ENCODE measurements around the gene PRH2.
A peak's percentile ranks its signal among the peaks of the same experiment; 100 is the strongest.

Gene PRH2

DNA sequence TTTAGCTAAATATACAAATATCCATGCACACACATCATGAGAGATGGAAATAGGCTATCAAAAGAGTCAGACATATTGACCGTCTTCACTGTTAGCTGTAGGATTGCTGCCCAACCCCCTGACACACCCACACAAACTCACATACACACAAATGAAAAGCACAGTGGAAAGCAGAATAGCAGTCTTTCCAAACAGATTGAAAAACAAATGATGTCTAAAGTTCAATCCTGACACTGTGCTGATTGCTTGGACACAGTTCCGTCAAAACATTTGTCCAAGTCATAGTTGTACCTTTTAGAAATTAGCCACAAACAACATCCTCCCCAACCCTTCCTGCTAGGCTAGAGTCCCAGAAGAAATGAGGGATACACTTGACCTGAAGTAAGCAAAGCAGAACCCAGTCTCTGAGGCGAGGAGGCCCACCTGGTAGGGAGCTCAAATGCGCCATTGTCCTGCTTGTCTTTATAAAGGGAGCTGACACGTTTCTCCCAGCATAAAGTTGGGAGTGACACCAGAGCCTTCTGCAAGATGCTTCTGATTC is at the start of gene PRH2:
PRH2 (plus strand) TSS at position 491 of the 541 bp plus-strand sequence; CDS start at position 529, 38 bp downstream.
- DNase-seq (ENCODE audit: low spot score): no peak

GRCh38 chr12:10884086-10884725 is 44.8 kb upstream of the PRH2 start, which contains the start of gene PRH1:
Gene PRH1 (minus strand): TSS chr12:10884255. CDS start chr12:10884217, 38 bp downstream.
- DNase-seq (ENCODE audit: low spot score): no peak

DNA sequence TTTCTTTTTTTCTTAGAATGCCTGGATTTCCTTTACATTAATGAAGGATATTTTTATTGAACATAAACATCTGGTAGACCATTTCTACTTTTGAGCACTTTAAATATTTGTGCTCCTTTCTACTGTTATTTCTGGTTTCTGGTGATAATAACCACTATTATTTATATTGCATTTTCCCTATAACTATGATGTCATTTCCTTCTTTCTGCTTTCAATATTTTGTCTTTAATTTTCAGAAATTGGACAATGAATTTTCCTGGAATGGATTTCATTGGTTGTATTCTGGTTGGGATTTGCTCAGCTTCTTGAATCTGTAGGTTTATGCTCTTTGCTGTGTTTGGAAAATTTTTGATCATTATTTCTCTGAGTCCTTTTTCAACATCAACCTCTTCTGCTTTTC is 39.8 kb upstream of the PRH2 start:
- DNase-seq (ENCODE audit: low spot score): no peak

DNA sequence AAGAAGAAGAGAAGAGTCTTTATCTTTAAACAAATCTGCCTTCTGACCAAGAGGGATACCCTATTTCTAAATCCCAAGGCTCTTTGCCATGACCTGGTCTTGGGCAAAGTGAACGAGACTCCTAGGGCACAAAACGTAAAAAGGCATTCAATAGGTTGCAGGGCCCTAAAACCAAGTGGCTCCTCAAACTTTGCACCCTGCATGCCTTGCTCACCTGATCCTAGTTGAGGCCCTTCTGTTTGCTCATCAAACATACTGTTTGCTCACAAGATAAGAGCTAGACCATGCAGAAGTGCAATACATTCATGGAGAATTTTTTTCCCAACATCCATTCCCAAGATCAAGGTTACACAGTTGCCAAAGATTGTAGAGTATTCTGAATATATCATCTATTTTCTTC is 37.1 kb upstream of the PRH2 start:
- no peak for DNase-seq (ENCODE audit: low spot score)

- DNase-seq (ENCODE audit: low spot score): no peak
Observed at GRCh38 chr12:10896854-10897253, 32.2 kb upstream of the PRH2 start.

GRCh38 chr12:10900530-10900929 is 28.5 kb upstream of the PRH2 start:
- DNase-seq (ENCODE audit: low spot score): no peak

DNA sequence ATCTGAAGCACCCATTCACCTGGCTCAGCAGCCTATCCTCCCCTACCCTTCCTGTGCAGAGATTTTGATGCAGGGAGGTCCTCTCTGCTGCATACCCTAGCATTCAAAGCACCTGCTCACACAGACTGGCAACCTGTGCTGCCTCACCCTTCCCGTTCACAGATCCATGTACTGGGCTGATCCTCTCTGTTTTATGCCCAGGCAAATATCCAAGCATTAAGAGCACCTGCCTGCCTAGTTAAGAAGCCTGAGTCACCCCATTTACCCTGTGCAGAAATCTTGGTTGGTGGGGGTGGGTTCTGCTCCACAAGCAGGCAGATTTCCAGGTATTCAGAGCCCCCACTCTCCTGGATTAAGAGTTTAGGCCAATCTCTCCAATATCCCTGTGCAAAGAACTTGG is 28.1 kb upstream of the PRH2 start:
- no peak for DNase-seq (ENCODE audit: low spot score)

DNA sequence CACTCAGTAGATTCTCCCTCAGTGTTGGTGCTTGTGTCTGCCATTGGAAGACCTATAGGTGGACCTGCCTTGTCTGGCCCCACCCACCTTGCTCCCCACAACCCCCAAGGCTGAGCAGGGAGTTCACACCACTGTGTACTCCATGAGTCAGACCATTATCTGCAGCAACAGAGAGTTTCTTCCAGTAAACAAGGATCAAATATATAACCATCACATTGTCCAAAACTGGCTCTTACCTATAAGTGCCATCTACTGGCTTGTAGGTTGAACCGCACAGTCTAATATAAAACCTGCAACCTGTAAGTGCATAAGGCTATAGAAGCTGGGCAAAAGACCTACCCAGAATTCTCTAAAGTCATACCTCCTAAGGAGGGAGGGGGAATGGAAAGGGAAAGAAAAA is 27.6 kb upstream of the PRH2 start:
- no peak for DNase-seq (ENCODE audit: low spot score)

GRCh38 chr12:10904686-10905085 is 24.4 kb upstream of the PRH2 start:
- no peak for DNase-seq (ENCODE audit: low spot score)

DNA sequence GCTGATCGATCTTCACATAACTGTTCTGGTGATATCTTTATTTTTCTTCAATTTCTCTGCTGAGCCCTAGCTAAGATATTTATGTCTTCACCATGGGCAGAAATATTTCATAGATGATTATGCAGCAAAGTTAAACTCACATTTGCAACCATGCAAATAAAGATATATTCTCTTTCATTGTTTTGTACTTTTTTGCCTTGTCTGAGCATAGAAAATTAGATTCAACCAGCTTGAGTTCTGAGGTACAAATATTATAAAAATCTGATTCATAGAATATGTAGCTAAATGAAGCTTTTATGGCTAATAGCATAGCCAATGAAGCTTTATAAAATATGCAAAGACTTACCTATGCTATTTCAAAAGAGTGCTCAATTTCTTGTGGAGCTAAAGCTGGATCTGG is 19.6 kb upstream of the PRH2 start, which contains the start of gene TAS2R13:
TAS2R13 (minus strand) TSS at position 101 of the 400 bp plus-strand sequence. CDS start 264 bp downstream, outside the sequence.
- DNase-seq (ENCODE audit: low spot score): no peak

GRCh38 chr12:10910380-10910779 is 18.7 kb upstream of the PRH2 start:
- DNase-seq (ENCODE audit: low spot score): no peak

GRCh38 chr12:10919809-10920208 is 9.2 kb upstream of the PRH2 start:
- no peak for DNase-seq (ENCODE audit: low spot score)

DNA sequence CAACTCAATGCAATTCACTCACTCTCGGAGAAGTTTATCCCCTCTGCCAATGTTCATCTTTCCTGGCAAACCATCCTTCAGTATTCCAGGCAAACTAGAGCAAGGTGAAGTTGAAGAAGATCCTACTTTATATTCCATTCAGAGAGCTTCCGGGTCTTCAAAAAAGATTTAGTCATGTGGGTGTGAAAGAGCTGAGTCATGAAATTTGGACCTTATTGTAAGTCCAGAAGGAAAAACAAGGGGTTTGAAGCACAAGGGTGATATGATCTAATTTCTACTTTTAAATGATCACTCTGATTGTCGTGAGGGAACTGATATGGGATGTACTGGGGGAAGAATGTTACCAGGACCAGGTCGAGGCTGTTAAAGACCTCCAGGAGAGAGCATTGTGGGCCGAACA is 2.8 kb upstream of the PRH2 start:
- no peak for DNase-seq (ENCODE audit: low spot score)

GRCh38 chr12:10936506-10936905 is 7.5 kb downstream of the PRH2 start:
- DNase-seq (ENCODE audit: low spot score): no peak

DNA sequence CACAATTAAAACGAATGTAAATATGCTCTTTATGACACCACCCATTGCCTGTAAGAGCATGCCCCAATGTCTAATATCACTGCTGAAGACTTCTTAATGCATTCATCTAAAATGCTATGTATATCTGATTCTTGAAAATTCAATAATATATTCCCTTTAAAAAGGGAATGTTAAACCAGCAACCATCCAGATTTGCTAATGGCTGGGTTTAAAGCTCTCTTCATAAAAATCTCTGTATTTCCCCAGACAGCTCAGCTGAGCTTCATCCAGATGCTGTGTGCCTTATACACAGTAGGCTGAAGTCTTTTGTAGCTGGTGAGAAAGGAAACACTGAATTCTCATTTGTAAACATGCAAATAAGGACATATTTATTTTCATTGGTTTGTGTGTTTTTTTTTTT is 10.1 kb downstream of the PRH2 start, which contains the start of gene TAS2R14:
TAS2R14 (minus strand) TSS at position 101 of the 400 bp plus-strand sequence; CDS start at position 45, 56 bp downstream.
- no peak for DNase-seq (ENCODE audit: low spot score)

GRCh38 chr12:10940389-10940788 is 11.4 kb downstream of the PRH2 start:
- no peak for DNase-seq (ENCODE audit: low spot score)

DNA sequence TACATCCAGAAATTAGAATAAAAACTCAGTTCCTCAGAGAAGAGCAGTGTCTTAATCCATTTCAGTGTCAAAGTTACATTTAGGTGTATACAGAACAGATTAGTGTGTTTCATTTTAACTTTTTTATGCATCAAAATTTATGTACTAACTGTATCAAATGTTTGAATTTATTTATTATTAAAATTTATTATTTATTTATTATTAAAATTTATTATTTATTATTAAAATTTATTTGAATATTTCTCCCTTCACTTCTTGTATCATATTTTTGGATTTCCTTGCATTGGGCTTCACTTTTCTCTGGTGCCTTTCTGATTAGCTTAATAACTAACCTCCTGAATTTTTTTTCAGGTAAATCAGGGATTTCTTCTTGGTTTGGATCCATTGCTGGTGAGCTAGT is 12.3 kb downstream of the PRH2 start:
- no peak for DNase-seq (ENCODE audit: low spot score)

GRCh38 chr12:10941916-10942607 is 13.0 kb downstream of the PRH2 start:
- no peak for DNase-seq (ENCODE audit: low spot score)

DNA sequence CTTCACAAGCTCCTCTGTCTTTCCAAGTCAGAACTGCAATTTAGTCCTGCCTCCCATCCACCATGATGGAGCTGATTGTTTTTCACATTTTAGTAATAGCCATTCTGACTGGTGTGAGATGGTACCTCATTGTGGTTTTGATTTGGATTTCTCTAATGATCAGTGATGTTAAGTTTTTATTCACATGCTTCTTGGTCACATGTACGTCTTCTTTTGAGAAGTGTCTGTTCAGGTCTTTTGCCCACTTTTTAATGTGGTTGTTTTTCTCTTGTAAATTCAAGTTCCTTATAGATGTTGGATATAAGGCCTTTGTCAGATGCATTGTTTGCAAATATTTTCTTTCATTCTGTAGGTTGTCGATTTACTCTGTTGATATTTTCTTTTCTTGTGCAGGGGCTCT is 14.1 kb downstream of the PRH2 start:
- no peak for DNase-seq (ENCODE audit: low spot score)

DNA sequence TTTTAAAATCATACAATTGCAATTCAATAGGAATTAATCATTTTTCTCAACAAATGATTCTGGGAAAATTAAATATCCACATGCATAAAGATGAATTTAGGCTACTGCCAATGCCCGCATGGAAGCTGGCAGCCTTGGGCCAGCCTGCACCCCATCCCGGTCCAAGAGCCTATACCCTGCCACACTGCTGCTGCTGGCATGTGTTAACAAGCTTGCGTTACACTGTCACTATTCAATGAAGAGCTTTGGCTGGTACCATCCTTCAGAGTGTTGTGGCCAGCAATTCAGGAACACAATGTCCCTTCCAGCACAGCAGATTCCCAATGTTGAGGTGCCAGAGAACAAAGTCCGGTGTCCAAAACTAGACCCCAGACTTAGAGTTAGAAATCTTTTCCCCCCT is 23.6 kb downstream of the PRH2 start:
- peak; percentile 51 for DNase-seq (ENCODE audit: low spot score)

- DNase-seq (ENCODE audit: low spot score): no peak
Observed at GRCh38 chr12:10956085-10956484, 27.0 kb downstream of the PRH2 start.

- DNase-seq (ENCODE audit: low spot score): no peak
Observed at GRCh38 chr12:10957741-10958140, 28.7 kb downstream of the PRH2 start.

DNA sequence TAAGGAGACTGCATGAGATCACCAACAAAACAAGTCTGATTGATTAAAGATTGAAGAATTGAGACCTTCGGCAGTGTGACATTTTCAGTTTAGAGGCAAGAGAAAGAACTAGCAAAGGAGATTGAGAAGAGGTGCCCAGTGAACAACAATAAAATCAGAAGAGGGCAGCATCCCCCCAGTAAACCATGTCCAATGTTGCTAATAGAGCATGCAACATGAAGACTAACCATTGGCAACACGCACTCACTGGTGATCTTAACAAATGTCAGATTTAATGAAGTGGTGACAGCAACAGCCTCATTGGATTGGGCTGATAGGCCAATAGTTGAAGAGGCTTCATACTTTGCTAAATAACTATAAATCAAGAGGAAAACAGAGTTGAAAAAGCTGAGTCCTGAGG is 30.8 kb downstream of the PRH2 start:
- DNase-seq (ENCODE audit: low spot score): peak; percentile 64
